Neural progenitor cell (in vitro differentiated cells): ENCODE measurements around the gene TM4SF20.

Source experiments
- EZH2phosphoT487 ChIP-seq: fragments of 200-600 bp; sonication (generic); IDR thresholded peaks from 2 replicates; pipeline ENCODE4 v1.6.1; 2017; ENCODE audit warnings: antibody characterized with exemption
- TF ChIP-seq, protein P1 (sequence below): fragments of 200-600 bp; sonication (generic); IDR thresholded peaks from 2 replicates; pipeline ENCODE4 v1.5.1; 2017; ENCODE audit warnings: antibody characterized with exemption, mild to moderate bottlenecking

DNA sequence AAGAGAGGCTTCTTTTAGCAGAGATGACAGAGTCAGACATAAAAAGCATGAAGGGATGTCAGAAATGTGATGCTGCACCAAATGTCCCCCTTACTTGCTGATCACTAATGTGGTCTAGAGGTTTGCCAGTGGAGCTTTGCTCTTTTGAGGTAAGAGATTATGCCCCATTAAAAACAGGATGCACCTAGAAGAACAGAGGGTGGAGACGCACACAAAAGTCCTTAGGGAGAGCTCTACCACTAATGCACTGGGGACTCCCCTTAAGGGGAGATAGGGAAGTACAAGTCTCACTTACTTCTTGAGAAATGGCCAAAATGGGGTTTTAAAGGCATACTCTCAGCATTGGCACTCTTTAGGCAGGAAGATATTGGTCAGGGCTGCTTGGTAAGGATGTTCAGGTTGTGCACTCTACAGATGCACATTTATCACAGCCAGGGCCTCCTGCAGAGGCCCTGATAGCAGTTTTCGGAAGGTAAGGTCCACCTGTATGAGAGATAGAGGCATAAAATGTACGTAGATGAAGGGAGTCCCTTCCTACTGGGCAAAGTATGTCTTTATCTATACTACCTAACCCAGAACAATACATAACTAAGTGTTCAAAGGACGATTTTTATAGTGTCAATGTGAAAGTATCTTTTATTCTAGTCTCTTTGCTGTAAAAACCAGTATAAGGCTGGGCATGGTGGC lies 25.6 kb upstream of the TM4SF20 start:
- no peak for TF ChIP-seq EZH2phosphoT487
- TF ChIP-seq, protein P1, sequence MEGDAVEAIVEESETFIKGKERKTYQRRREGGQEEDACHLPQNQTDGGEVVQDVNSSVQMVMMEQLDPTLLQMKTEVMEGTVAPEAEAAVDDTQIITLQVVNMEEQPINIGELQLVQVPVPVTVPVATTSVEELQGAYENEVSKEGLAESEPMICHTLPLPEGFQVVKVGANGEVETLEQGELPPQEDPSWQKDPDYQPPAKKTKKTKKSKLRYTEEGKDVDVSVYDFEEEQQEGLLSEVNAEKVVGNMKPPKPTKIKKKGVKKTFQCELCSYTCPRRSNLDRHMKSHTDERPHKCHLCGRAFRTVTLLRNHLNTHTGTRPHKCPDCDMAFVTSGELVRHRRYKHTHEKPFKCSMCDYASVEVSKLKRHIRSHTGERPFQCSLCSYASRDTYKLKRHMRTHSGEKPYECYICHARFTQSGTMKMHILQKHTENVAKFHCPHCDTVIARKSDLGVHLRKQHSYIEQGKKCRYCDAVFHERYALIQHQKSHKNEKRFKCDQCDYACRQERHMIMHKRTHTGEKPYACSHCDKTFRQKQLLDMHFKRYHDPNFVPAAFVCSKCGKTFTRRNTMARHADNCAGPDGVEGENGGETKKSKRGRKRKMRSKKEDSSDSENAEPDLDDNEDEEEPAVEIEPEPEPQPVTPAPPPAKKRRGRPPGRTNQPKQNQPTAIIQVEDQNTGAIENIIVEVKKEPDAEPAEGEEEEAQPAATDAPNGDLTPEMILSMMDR: no peak
